ENCODE measurements around the gene FCGR3A.
"Not testable (repeated sequence)": the region's sequence is repeated elsewhere in the genome, so short reads cannot be mapped to it uniquely, and the experiment has no call there.

The FCGR3A gene

GRCh38 chr1:161529463-161530104, 20.0 kb downstream of the FCGR3A start:
- not testable (repeated sequence) for DNase-seq

- not testable (repeated sequence) for DNase-seq
These were observed 21.1 kb downstream of the FCGR3A start for GRCh38 chr1:161528550-161528949.

- DNase-seq: not testable (repeated sequence)
These were observed 23.7 kb downstream of the FCGR3A start for GRCh38 chr1:161525918-161526317.

- not testable (repeated sequence) for DNase-seq
These were observed 24.3 kb downstream of the FCGR3A start for GRCh38 chr1:161525321-161525720.

GRCh38 chr1:161524742-161525291, 24.8 kb downstream of the FCGR3A start:
- not testable (repeated sequence) for DNase-seq

GRCh38 chr1:161523817-161524741, 25.5 kb downstream of the FCGR3A start, which contains the start of gene HSPA6:
Gene HSPA6, plus strand, starts transcription at chr1:161524540. Its CDS starts 119 bp downstream, at chr1:161524659.
- DNase-seq: peak; percentile 68

GRCh38 chr1:161523041-161523816, 26.4 kb downstream of the FCGR3A start:
- DNase-seq: not testable (repeated sequence)

GRCh38 chr1:161513953-161514352, 35.7 kb downstream of the FCGR3A start:
- DNase-seq: not testable (repeated sequence)

- DNase-seq: not testable (repeated sequence)
These were observed 36.2 kb downstream of the FCGR3A start for GRCh38 chr1:161513448-161513780.

- DNase-seq: not testable (repeated sequence)
These were observed 36.8 kb downstream of the FCGR3A start for GRCh38 chr1:161512636-161513447.

- no peak for DNase-seq
These were observed 37.9 kb downstream of the FCGR3A start for GRCh38 chr1:161511756-161512060.

- DNase-seq: no peak
These were observed 38.4 kb downstream of the FCGR3A start for GRCh38 chr1:161511018-161511755.

- no peak for DNase-seq
These were observed 39.1 kb downstream of the FCGR3A start for GRCh38 chr1:161510477-161510876.

GRCh38 chr1:161506336-161507223, 43.0 kb downstream of the FCGR3A start:
- DNase-seq: no peak

GRCh38 chr1:161505686-161506085, 43.9 kb downstream of the FCGR3A start:
- DNase-seq: no peak

- DNase-seq: no peak
These were observed 46.2 kb downstream of the FCGR3A start for GRCh38 chr1:161503394-161503748.

- no peak for DNase-seq
These were observed 46.8 kb downstream of the FCGR3A start for GRCh38 chr1:161502641-161503393.

GRCh38 chr1:161502181-161502580, 47.4 kb downstream of the FCGR3A start:
- peak; percentile 84 for DNase-seq

GRCh38 chr1:161501234-161501633, 48.4 kb downstream of the FCGR3A start:
- no peak for DNase-seq
